ENCODE data around the gene COMMD7.
"Not testable (repeated sequence)": the region's sequence is repeated elsewhere in the genome, so short reads cannot be mapped to it uniquely, and the experiment has no call there.

COMMD7 gene

GRCh38 chr20:32764005-32764960 lies 21.0 kb upstream of the COMMD7 start:
- DNase-seq = no peak

DNA sequence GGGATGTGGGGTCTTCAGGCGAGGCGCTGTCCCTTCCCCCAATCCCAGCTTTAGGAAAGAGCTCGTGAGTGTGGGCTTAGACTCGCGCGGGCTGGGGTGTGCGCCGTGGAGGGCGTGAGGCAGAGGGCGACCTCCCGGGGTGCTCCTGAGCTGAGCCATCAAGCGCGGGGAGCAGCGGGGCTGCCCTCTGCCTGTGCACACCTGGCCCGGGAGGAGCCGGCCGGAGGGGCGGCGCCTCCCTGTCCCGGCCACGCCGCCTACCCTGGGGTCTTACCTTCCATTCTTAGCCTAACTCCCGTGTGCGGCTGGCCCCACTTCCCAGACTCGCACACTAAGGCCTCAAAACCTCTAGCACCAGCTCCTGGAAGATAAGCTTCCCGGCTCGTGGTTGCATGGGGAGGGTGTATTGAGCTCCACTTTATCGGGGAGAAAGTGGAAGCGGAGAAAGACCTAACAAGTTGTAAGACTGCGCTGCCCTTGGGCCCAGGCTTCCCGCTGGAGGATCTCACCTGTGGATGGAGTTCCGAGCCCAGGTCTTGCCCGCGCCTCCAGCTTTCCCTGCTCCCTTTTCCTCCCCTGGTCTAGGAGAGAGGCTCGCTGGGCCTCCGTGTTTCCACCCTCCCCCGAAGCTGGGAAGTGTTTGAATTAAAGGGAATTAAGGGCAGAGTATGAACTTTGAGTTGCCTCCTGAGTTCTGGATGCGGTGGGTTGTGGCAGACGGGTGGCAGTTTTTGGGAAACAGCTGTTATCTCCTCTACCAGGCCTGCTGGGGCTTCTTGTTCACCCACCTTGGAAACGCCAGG lies 20.1 kb upstream of the COMMD7 start:
- peak; percentile 41 for DNase-seq

DNA sequence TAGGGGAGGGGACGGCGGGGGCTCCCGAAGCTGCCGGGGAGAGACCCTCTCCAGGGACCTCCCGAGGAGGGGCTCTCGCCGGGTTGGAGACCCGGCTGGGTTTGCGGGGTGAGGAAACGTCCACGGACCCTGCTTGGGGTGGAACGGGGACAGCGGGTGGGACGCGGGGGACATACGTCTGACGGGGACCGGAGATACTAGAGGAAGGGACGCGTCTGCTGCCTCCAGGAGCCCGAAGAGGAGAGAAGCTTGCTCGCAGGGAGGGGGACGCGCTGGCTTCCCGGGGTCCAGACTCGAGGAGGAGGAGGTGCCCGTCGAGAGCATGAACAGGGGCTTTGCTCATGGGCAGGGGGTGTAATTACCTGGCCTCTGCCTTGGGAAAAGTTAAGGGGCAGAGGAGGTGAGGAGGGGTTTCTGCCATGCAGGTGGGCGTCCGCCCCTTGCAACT lies 19.5 kb upstream of the COMMD7 start:
- DNase-seq = peak; percentile 28

- DNase-seq = peak; percentile 77
These were observed 18.8 kb upstream of the COMMD7 start, which contains the start of gene DNMT3B for GRCh38 chr20:32761831-32762753. DNMT3B (plus strand) TSS chr20:32762385; CDS start chr20:32780324, 17,939 bp downstream.

GRCh38 chr20:32761417-32761830 lies 18.2 kb upstream of the COMMD7 start:
- no peak for DNase-seq

DNA sequence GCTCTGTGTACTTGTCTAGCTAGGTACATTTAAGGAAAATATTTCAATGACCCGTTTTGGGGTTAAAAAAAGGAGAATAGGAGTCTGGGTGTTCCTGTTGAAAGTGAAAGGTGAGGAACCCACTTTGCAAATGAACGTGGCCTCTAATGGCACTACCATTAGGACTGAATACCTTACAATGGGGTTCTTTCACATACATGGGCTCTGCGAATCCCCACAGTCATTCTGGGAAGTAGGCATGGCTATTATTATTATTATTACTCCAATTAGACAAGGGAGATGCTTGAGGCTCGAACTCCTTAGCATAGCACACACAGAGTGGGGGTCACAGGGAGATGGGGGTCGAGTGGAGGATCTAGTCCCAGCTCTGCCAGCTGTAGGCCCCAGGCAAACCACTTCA lies 12.9 kb upstream of the COMMD7 start:
- DNase-seq = no peak

GRCh38 chr20:32753731-32754130 lies 10.5 kb upstream of the COMMD7 start:
- no peak for DNase-seq

DNA sequence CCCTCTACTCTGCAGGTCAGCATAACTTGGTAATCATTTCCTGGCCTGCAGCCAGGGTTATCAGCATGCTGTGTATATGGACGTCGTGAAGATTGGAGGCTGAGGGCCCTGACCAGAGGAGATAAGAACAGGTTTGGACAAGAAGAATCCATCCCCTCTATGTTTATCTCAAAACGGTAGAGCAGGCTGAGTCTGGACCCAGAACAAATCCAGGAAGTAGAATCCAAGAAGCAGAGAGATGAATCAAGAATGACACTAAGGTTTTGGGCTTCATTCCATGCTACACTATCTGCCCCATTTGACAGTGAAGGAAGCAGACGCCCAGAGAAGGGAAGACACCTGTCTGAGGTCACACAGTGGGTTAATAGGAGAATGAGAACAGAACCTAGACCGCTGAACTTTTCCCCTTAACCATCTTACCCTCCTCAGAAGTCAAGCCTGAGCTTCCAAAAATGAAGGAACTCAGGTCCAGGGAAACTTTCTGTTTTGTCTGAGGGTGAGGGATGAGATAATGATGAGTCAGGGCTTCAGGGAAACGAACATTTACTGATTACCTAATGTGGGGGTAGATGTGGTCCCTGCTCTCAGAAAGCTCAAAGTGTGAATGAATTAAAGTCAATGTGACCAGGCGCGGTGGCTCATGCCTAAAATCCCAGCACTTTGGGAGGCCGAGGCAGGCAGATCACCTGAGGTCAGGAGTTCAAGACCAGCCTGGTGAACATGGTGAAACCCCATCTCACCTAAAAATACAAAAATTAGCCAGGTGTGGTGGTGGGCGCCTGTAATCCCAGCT lies 9.4 kb upstream of the COMMD7 start:
- DNase-seq = no peak

DNA sequence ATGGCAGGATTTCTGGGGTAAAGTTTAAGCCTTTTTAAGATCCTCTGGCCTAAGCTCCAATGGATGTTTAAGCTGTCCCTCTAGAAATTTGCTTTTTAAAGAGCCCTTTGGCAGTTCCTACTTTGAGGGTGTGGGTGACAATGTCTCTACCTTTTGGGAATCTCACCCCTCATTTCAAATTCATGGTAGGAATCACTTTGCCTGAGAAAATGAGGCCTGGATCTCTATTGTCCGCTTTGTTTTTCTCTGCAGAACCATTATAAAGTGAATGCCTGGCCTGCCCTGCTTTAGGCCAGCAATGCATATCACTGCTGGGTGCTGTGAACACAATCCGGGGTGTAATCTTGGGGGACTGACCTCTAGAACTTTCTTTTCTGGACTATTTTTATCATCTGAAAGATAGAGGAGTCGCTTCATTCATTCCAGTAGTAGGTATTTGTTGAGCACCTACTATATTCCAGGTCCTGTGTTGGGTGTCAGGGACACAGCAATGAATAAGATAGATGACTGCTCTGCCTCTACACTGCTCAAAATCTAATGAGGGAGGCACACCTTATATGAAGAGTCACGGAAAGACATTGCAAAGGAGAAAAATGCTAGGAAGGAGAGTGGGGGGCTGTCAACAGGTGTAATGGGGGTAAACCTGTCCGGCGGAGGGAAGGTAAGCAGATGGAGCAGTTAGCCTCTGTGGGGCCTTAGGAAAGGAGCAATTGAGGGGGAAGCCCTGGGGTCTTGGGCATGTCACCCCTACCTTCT lies 8.6 kb upstream of the COMMD7 start:
- no peak for DNase-seq

- DNase-seq = no peak
These were observed 8.0 kb upstream of the COMMD7 start for GRCh38 chr20:32751293-32751692.

GRCh38 chr20:32749914-32750637 lies 6.8 kb upstream of the COMMD7 start:
- no peak for DNase-seq

- DNase-seq = no peak
These were observed 688 bp downstream of the COMMD7 start for GRCh38 chr20:32742322-32743236.

GRCh38 chr20:32741151-32741550 lies 2.1 kb downstream of the COMMD7 start:
- DNase-seq = no peak

DNA sequence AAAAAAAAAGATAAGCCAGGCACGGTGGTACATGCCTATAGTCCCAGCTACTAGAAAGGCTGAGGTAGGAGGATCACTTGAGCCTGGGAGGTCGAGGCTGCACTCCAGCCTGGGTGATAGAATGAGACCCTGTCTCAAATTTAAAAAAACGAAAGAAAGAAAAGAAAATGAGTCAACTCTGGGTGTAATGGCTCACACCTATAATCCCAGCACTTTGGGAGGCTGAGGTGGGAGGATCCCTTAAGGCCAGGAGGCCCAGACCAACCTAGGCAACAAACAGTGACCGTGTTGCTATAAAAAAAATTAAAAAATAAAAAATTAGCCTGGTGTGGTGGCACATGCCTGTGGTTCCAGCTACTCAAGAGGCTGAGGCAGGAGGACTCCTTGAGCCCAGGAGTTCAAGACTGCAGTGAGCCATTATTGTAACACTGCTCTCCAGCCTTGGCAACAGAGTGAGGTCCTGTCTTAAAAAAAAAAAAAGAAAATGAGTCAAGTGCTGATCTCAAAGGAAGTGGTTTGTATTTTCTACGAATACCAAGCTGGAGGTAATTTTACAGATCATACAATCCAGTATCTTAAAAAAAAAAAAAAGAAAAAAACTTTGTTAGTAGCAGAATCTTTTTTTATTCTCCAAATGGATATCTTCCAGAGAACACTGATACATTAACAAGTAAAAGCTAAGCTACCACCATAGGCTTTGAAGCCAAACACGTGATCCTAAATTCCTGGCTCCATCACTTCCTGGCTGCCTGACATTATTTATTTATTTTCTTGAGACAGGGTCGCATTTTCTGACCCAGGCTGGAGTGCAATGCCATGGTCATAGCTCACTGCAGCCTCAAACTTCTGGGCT lies 5.7 kb downstream of the COMMD7 start:
- DNase-seq = no peak

DNA sequence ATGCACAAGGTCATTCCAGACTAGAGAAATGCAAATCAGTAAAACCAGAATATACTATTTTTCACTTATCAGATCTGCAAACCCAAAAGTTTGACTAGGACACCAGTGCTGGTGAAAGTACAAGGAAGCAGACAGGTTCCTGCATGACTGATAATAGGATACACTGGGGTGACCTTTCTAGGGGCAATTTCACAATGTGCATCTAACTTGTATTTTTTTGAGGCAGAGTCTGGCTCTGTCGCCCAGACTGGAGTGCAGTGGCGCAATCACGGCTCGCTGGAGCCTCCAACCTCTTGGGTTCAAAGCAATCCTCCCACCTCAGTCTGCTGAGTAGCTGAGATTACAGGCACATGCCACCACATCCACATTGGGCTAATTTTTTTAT lies 11.4 kb downstream of the COMMD7 start:
- no peak for DNase-seq

GRCh38 chr20:32729334-32729733 lies 13.9 kb downstream of the COMMD7 start:
- not testable (repeated sequence) for DNase-seq

GRCh38 chr20:32728435-32728834 lies 14.8 kb downstream of the COMMD7 start:
- DNase-seq = not testable (repeated sequence)

DNA sequence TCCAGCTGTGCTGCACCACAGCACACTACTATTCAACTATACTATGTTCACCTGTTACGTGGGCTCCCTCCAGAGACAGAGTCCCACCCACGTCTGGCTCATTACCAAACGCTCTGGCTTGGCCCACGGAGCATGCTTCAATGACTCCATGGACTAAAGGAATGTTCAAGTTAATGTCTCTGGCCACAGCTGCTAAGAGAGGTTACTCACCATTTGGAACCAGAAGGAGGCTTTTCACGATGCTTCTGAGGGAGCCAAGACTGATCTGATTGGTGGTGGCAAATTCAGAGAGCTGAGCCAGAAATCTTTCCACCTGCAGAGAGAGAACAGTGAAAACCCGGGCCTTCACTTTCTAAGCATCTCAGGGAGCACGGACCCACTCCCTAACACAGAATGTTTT lies 15.6 kb downstream of the COMMD7 start:
- peak; percentile 15 for DNase-seq
